Caco-2 (cell line): ENCODE results near the gene ADGRF4. TPM values are rescaled to one million over a fixed set of nuclear protein-coding genes. Genes with fewer than 3 reads are reported as not detected.

ENCODE experiments used
- BruUV-seq: library from RNA; stranded (reverse); fragments of 400-500 nt; replicated peaks from 2 replicates; lab custom pipeline; 2021; lab: Mats Ljungman, UMichigan
- CTCF ChIA-PET: fragments of 300-600 bp; sonication (Branson Sonifier 250); formaldehyde crosslinking; loops from one replicate; lab custom pipeline; 2022; ENCODE audit warnings: antibody characterized with exemption; lab: Charles Lee
- POLR2A ChIA-PET: fragments of 300-600 bp; sonication (Branson Sonifier 250); formaldehyde crosslinking; loops from one replicate; lab custom pipeline; 2022; ENCODE audit warnings: antibody characterized with exemption; lab: Charles Lee
- DNase-seq, 2 experiments: peaks; one replicate each; pipeline versions ENCODE4 v3.0.0 to v3.0.0-alpha.2; 2020 to 2022
- H3K27me3 ChIP-seq: replicated peaks from 2 replicates; pipeline ENCODE4 v1.6.0; 2011; ENCODE audit warnings: low read length; ENCODE audit not compliant: control insufficient read depth, insufficient read depth
- H3K36me3 ChIP-seq: 2 replicates; pipeline ENCODE4 v1.5.1; 2011; ENCODE audit warnings: low read length; ENCODE audit not compliant: control insufficient read depth, insufficient read depth
- H3K4me1 ChIP-seq: fragments of 250-450 bp; sonication (Bioruptor Pico); 2 replicates; pipeline ENCODE4 v1.5.1; 2020; ENCODE audit warnings: mild to moderate bottlenecking
- H3K4me3 ChIP-seq: 2 replicates; pipeline ENCODE4 v1.5.1; 2011; ENCODE audit warnings: low read depth, mild to moderate bottlenecking, control low read depth, low read length
- H3K9me3 ChIP-seq: fragments of 250-450 bp; sonication (Bioruptor Pico); 2 replicates; pipeline ENCODE4 v1.5.1; 2020; ENCODE audit warnings: mild to moderate bottlenecking, moderate library complexity
- H3K27ac Mint-ChIP-seq: one replicate; pipeline ENCODE4 v1.8.0; 2022; ENCODE audit warnings: mixed read lengths; ENCODE audit not compliant: unreplicated experiment
- H3K27me3 Mint-ChIP-seq: one replicate; pipeline ENCODE4 v1.8.0; 2022; ENCODE audit warnings: mixed read lengths; ENCODE audit not compliant: insufficient read depth, unreplicated experiment
- H3K36me3 Mint-ChIP-seq: one replicate; pipeline ENCODE4 v1.8.0; 2022; ENCODE audit warnings: mild to moderate bottlenecking, mixed read lengths; ENCODE audit not compliant: insufficient read depth, unreplicated experiment
- H3K4me1 Mint-ChIP-seq: one replicate; pipeline ENCODE4 v1.8.0; 2022; ENCODE audit warnings: low read depth, mixed read lengths; ENCODE audit not compliant: unreplicated experiment
- H3K4me3 Mint-ChIP-seq: one replicate; pipeline ENCODE4 v1.8.0; 2022; ENCODE audit warnings: mild to moderate bottlenecking, moderate library complexity, mixed read lengths; ENCODE audit not compliant: unreplicated experiment
- H3K9me3 Mint-ChIP-seq: one replicate; pipeline ENCODE4 v1.8.0; 2022; ENCODE audit warnings: mixed read lengths; ENCODE audit not compliant: unreplicated experiment
- intact Hi-C: fragments of 100-400 bp; cut with micrococcal nuclease; formaldehyde crosslinking; loops from one replicate; pipeline ENCODE4 v1.10.0; 2022; ENCODE audit not compliant: unreplicated experiment
- total RNA-seq: library from RNA; stranded (reverse); gene quantifications from 2 replicates; pipeline ENCODE4 v1.2.3, GENCODE V29; 2022
- TF ChIP-seq, protein P1 (sequence below), 2 experiments: fragments of 200-600 bp in 1 of 2; IDR thresholded peaks; 1 replicate in 1 of 2; 2 replicates in 1 of 2; pipeline versions ENCODE4 v1.5.1 to v1.8.0; 2011 to 2022; ENCODE audit warnings: antibody characterized with exemption in 1 of 2, control low read depth in 1 of 2, inconsistent platforms in 1 of 2, low read depth in 1 of 2, low read length in 1 of 2, mild to moderate bottlenecking in 1 of 2, moderate library complexity in 1 of 2; ENCODE audit not compliant: insufficient read depth in 1 of 2, severe bottlenecking in 1 of 2, unreplicated experiment in 1 of 2

The ADGRF4 gene
- total RNA-seq, 1 experiment from 2014 or later, result 10.6 TPM

DNA sequence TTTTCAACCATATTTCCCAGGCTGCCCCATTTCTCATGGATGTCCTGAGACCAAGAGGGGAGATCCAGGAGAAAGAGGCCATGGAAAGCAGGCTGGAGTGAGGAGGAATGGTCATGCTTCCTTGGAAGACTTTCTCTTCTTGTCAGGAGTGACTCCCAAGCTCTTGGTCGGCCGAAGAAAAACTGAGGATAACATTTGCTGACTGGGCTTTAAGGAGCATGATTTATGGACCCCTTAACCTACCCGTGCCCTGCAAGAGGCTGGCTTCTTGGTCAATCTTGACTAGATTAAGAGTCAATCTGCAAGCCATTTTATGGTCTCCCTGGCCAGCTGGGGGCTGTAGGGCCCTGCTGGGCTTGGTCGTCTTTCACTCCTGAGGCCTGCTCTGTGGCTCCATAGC lies 22.8 kb downstream of the ADGRF4 start:
- Histone ChIP-seq H3K36me3 (no peaks in the 10 kb centered on the region), H3K4me3 (no peak overlapping the region), H3K27me3 (no peaks in the 10 kb centered on the region), H3K9me3 (no peaks in the 10 kb centered on the region), H3K4me1 (no peaks in the 10 kb centered on the region)
- Mint-ChIP-seq H3K27me3 (no peaks in the 10 kb centered on the region), H3K9me3 (no peaks in the 10 kb centered on the region), H3K4me3 (no peak overlapping the region), H3K36me3 (peaks cover 7% of the 10 kb centered on the region), H3K4me1 (no peaks in the 10 kb centered on the region), H3K27ac (no peak overlapping the region)
- POLR2A ChIA-PET, result no interaction called here
- CTCF ChIA-PET, result no interaction called here
- intact Hi-C loops, result no loop called here
- DNase-seq, result no peak
- TF ChIP-seq, protein P1, sequence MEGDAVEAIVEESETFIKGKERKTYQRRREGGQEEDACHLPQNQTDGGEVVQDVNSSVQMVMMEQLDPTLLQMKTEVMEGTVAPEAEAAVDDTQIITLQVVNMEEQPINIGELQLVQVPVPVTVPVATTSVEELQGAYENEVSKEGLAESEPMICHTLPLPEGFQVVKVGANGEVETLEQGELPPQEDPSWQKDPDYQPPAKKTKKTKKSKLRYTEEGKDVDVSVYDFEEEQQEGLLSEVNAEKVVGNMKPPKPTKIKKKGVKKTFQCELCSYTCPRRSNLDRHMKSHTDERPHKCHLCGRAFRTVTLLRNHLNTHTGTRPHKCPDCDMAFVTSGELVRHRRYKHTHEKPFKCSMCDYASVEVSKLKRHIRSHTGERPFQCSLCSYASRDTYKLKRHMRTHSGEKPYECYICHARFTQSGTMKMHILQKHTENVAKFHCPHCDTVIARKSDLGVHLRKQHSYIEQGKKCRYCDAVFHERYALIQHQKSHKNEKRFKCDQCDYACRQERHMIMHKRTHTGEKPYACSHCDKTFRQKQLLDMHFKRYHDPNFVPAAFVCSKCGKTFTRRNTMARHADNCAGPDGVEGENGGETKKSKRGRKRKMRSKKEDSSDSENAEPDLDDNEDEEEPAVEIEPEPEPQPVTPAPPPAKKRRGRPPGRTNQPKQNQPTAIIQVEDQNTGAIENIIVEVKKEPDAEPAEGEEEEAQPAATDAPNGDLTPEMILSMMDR (IDR thresholded peaks at IDR 0.05; ENCODE audit: insufficient read depth in 1 of 2, low read depth in 1 of 2, low read length in 1 of 2, severe bottlenecking in 1 of 2, unreplicated experiment in 1 of 2), result no peak
- no TSS peak for BruUV-seq

- intact Hi-C loops, result no loop called here
- no peak overlapping the region for H3K4me3 Mint-ChIP-seq
- no peaks in the 10 kb centered on the region for H3K9me3 Mint-ChIP-seq
- H3K4me1 Mint-ChIP-seq, result no peaks in the 10 kb centered on the region
- Histone ChIP-seq H3K36me3 (no peaks in the 10 kb centered on the region), H3K9me3 (no peaks in the 10 kb centered on the region), H3K27me3 (no peaks in the 10 kb centered on the region), H3K4me1 (no peaks in the 10 kb centered on the region), H3K4me3 (no peak overlapping the region)
- DNase-seq, result no peak
- H3K36me3 Mint-ChIP-seq, result peaks cover 7% of the 10 kb centered on the region
- POLR2A ChIA-PET, result no interaction called here
- no peak overlapping the region for H3K27ac Mint-ChIP-seq
- H3K27me3 Mint-ChIP-seq, result no peaks in the 10 kb centered on the region
- CTCF ChIA-PET, result no interaction called here
- TF ChIP-seq, protein P1 (IDR thresholded peaks at IDR 0.05; ENCODE audit: insufficient read depth in 1 of 2, low read depth in 1 of 2, low read length in 1 of 2, severe bottlenecking in 1 of 2, unreplicated experiment in 1 of 2), result no peak
- no TSS peak for BruUV-seq
These were observed 23.8 kb downstream of the ADGRF4 start for GRCh38 chr6:47722194-47722593.

DNA sequence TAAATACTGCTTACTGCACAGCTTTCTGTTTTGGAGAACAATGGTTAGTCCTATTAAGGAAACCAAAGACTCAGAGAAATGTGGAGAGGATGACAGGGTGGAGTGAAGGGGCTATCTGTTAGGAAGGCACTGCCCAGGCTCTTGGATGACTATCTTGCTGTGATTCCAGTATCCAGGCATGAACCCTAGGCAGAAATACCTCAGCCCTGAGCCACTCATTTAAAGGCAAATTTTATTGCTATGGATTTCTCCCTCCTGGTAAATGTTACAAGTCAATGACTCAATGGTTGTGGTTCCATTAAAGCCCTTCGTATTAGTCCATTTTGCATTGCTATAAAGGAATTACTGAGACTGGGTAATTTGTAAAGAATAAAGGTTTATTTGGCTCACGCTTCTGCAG lies 25.9 kb downstream of the ADGRF4 start:
- CTCF ChIA-PET, result no interaction called here
- H3K4me3 ChIP-seq, result no peak overlapping the region

More for the DNA sequence above, 25.9 kb downstream of the ADGRF4 start:
- POLR2A ChIA-PET, result no interaction called here
- Mint-ChIP-seq H3K27me3 (no peaks in the 10 kb centered on the region), H3K4me3 (no peak overlapping the region), H3K27ac (no peak overlapping the region), H3K36me3 (peaks cover 7% of the 10 kb centered on the region), H3K9me3 (no peaks in the 10 kb centered on the region), H3K4me1 (no peaks in the 10 kb centered on the region)
- TF ChIP-seq, protein P1 (IDR thresholded peaks at IDR 0.05; ENCODE audit: insufficient read depth in 1 of 2, low read depth in 1 of 2, low read length in 1 of 2, severe bottlenecking in 1 of 2, unreplicated experiment in 1 of 2), result no peak
- Histone ChIP-seq H3K36me3 (no peaks in the 10 kb centered on the region), H3K9me3 (no peaks in the 10 kb centered on the region), H3K4me1 (no peaks in the 10 kb centered on the region), H3K27me3 (no peaks in the 10 kb centered on the region)
- BruUV-seq, result no TSS peak
- intact Hi-C loops, result no loop called here
- DNase-seq, result no peak
